KMS-11 (cell line): ENCODE results near the gene P2RX2.

ENCODE experiments used
- H2AFZ ChIP-seq: fragments of 200-600 bp; sonication (generic); 2 replicates; pipeline ENCODE4 v1.6.1; 2016; ENCODE audit warnings: antibody characterized with exemption, mixed run types, low read depth
- H3K27ac ChIP-seq: fragments of 200-600 bp; sonication (generic); 2 replicates; pipeline ENCODE4 v1.6.1; 2016; ENCODE audit warnings: mild to moderate bottlenecking, mixed run types
- H3K27me3 ChIP-seq: fragments of 200-600 bp; sonication (generic); 2 replicates; pipeline ENCODE4 v1.6.1; 2017; ENCODE audit warnings: mild to moderate bottlenecking, low read depth, mixed run types, moderate library complexity; ENCODE audit not compliant: insufficient read depth
- H3K36me3 ChIP-seq: fragments of 200-600 bp; sonication (generic); 2 replicates; pipeline ENCODE4 v1.6.1; 2017; ENCODE audit warnings: mild to moderate bottlenecking, mixed run types; ENCODE audit not compliant: insufficient read depth
- H3K4me1 ChIP-seq: fragments of 200-600 bp; sonication (generic); 2 replicates; pipeline ENCODE4 v1.6.1; 2016; ENCODE audit warnings: mild to moderate bottlenecking, low read depth, mixed run types; ENCODE audit not compliant: poor library complexity, severe bottlenecking
- H3K4me2 ChIP-seq: fragments of 200-600 bp; sonication (generic); 2 replicates; pipeline ENCODE4 v1.7.0; 2016; ENCODE audit warnings: mild to moderate bottlenecking, mixed run types
- H3K4me3 ChIP-seq: fragments of 200-600 bp; sonication (generic); IDR thresholded peaks from 2 replicates; pipeline ENCODE4 v1.6.1; 2017; ENCODE audit warnings: low read depth, low read length, mixed read lengths; ENCODE audit not compliant: insufficient read depth
- H3K79me2 ChIP-seq: fragments of 200-600 bp; sonication (generic); 2 replicates; pipeline ENCODE4 v1.6.1; 2016; ENCODE audit warnings: low read depth, mixed run types; ENCODE audit not compliant: insufficient read depth
- H3K9ac ChIP-seq: fragments of 200-600 bp; sonication (generic); 2 replicates; pipeline ENCODE4 v1.6.1; 2016; ENCODE audit warnings: mild to moderate bottlenecking, mixed run types
- H4K20me1 ChIP-seq: fragments of 200-600 bp; sonication (generic); 2 replicates; pipeline ENCODE4 v1.6.1; 2016; ENCODE audit warnings: mild to moderate bottlenecking, mixed run types; ENCODE audit not compliant: insufficient read depth
- TF ChIP-seq, protein P1 (sequence below): fragments of 200-600 bp; sonication (generic); conservative IDR thresholded peaks from 2 replicates; pipeline ENCODE4 v1.6.1; 2017; ENCODE audit warnings: low read depth, mild to moderate bottlenecking, antibody characterized with exemption, low read length, moderate library complexity, mixed read lengths

P2RX2 gene

GRCh38 chr12:132587781-132588180, 30.8 kb upstream of the P2RX2 start:
- Histone ChIP-seq H3K36me3 (no peaks in the 10 kb centered on the region), H3K9ac (no peak overlapping the region), H3K4me3 (no peak overlapping the region), H3K4me1 (no peaks in the 10 kb centered on the region), H3K27me3 (peaks cover under 1% of the 10 kb centered on the region; the same call in 1 of the 2 replicates), H2AFZ (no peak overlapping the region), H3K4me2 (no peak overlapping the region), H3K79me2 (no peaks in the 10 kb centered on the region), H4K20me1 (no peaks in the 10 kb centered on the region), H3K27ac (no peak overlapping the region)
- TF ChIP-seq, protein P1, sequence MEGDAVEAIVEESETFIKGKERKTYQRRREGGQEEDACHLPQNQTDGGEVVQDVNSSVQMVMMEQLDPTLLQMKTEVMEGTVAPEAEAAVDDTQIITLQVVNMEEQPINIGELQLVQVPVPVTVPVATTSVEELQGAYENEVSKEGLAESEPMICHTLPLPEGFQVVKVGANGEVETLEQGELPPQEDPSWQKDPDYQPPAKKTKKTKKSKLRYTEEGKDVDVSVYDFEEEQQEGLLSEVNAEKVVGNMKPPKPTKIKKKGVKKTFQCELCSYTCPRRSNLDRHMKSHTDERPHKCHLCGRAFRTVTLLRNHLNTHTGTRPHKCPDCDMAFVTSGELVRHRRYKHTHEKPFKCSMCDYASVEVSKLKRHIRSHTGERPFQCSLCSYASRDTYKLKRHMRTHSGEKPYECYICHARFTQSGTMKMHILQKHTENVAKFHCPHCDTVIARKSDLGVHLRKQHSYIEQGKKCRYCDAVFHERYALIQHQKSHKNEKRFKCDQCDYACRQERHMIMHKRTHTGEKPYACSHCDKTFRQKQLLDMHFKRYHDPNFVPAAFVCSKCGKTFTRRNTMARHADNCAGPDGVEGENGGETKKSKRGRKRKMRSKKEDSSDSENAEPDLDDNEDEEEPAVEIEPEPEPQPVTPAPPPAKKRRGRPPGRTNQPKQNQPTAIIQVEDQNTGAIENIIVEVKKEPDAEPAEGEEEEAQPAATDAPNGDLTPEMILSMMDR, result no peak

DNA sequence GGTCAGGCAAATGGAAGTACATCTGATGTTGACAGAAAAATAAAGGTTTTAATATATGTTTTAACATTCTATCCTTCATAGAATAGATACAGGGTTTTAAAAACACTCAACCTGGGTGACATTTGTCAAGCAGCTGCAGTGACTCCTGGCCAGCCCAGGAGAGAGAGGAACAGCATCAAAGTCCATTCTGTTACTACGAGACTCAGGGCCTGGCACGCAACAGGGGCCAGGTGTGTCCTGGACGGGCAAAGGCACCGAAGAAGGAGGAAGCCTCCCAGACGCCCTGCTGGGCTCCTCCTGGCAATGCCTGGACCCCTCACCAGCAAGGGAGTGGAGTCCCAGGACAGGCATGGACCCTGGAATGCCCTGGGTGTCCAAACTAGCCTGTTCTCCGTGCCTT, 30.3 kb upstream of the P2RX2 start:
- Histone ChIP-seq H3K4me3 (no peak overlapping the region), H3K79me2 (no peaks in the 10 kb centered on the region), H2AFZ (no peak overlapping the region), H3K9ac (no peak overlapping the region), H3K4me2 (no peak overlapping the region), H4K20me1 (no peaks in the 10 kb centered on the region), H3K4me1 (no peaks in the 10 kb centered on the region), H3K27ac (no peak overlapping the region), H3K36me3 (no peaks in the 10 kb centered on the region), H3K27me3 (peaks cover 2% of the 10 kb centered on the region; the same call in 1 of the 2 replicates)
- TF ChIP-seq, protein P1, result no peak

DNA sequence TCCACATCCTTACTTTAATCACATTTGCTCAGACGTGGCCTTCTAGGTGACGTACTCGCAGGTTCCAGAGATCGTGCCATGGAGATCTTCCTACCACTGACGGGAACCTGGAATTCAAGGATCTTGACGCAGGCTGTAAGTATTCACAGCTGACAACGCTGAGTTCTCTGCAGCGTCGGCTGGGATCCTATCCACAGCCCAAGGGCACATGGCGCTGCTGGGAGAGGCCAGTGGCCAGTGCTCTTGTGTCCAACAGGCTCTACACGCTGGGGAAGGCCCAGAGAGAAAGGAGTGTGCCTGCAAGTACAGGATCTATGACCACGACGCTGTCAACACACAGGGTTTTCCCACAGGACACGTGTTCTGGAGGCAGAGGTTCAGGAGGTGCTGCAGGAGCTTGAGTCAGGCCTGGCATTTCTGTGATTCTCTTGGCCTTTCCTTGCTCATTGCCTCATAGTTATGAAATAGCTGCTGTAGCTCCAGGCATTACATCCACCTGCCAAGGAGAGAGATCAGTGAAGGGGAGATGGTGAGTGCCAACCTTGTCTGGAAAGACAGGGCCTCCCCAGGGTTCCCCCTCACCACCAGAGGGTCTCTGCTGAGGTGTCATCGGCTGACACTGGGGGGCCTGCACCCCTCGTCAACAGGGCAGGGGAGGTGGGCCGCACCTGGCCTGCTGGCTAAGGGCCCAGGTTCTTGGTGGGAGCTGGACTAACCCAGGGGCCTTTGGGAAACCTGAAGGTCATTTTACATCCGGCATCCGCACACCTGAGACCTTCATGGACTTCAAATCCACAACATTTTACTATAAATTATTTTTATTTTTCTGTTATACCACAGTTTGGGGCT, 29.5 kb upstream of the P2RX2 start:
- Histone ChIP-seq H3K4me1 (no peaks in the 10 kb centered on the region), H3K27ac (no peak overlapping the region), H2AFZ (no peak overlapping the region), H3K9ac (no peak overlapping the region), H3K27me3 (peaks cover 2% of the 10 kb centered on the region; the same call in 1 of the 2 replicates), H3K79me2 (no peaks in the 10 kb centered on the region), H3K4me3 (no peak overlapping the region), H4K20me1 (no peaks in the 10 kb centered on the region), H3K4me2 (no peak overlapping the region), H3K36me3 (no peaks in the 10 kb centered on the region)
- TF ChIP-seq, protein P1, result no peak

GRCh38 chr12:132591107-132591935, 27.3 kb upstream of the P2RX2 start:
- Histone ChIP-seq H3K4me3 (no peak overlapping the region), H3K9ac (no peak overlapping the region), H3K27me3 (peaks cover 2% of the 10 kb centered on the region; the same call in 1 of the 2 replicates), H3K4me2 (no peak overlapping the region), H3K27ac (no peak overlapping the region), H2AFZ (no peak overlapping the region), H4K20me1 (no peaks in the 10 kb centered on the region), H3K36me3 (no peaks in the 10 kb centered on the region), H3K79me2 (no peaks in the 10 kb centered on the region), H3K4me1 (no peaks in the 10 kb centered on the region)
- TF ChIP-seq, protein P1, result no peak
